ENCODE data around the gene PITPNB. TPM values are rescaled to one million over a fixed set of nuclear protein-coding genes. Genes with fewer than 3 reads are reported as not detected.
A peak's percentile ranks its signal among the peaks of the same experiment; 100 is the strongest.

The PITPNB gene
- total RNA-seq, 1 donor: 30.8 TPM

DNA sequence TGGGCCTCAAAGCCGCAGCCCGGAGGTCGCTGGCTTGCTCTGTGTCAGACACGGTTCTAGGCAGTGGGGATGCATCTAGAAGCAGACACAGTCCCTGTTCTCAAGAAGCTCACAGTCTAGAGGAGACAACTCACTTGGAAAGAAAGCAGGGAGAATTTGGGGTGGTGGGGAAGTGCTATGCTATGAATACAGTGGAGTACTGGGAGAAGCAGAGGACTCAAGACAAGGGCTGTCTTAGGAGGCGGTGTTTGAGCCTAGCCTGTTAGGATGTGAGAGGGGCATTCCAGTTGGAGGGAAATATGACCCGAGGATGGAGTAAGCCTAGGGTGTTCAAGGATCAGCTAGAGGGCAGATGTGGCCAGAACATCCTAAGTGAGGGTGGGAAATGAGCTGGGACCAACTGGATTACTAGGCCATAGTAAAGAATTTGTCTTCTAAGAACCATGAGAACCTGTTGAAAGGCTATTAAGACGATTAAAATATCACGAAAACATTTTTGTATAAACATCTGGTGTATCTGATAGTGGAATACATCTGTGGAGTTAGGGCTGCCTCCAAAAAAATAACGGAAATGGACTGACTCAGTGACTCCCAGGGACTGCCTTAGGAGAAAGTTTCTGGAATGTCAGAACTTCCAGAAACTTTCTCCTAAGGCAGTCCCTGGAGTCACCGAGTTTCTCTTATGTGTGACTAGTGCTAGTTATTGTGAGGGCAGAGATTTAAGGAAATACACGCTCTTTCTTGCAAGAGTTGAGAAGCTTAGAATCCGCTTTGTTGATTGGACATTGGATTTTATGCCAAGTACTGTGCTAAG lies 1.1 kb upstream of the PITPNB start:
- H3K9me3 ChIP-seq (ENCODE audit: low read depth, low read length): no peaks in the 10 kb centered on the region
- DNase-seq (ENCODE audit: insufficient read length, low spot score, missing footprints): peak; percentile 51

DNA sequence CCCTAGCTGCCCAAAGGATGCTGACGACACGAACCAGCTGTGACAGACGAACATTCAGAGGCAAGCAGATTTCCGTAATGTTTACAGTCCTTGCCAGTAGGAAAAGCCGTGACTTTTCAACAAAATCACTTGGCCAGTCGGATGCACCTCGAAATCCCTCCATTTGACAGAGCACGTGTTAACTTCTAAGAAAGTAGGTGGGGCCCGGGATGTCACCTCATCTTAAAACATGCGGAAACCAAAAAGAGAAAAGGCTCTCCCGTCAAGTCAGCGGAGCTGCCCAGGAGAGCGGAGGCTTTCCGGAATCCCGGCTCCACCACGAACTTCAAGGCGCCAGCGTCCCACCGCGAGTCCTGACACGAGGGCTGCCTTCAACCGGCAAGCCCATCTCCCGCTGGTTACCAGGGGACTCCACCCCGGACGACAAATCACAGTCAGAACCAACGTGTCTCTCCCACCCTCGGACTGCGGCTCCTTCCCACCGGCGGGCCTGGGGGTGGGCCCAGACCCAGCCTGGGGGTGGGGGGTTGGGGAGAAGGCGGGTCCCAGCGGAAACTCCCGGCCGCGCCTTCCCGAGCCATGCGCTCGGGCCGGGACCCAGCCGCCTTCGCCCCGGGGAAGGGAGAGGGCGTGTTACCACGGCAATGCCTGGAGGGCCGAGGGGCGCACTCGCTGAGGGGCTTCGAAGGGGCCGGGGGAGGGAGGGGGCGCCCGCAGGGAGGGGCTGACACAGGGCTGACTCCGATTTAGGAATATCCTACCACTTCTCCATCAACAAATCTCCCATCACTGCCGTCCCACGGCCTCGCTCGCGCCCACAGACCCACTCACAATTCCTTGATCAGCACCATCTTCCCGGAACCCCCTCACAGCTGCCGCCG lies 475 bp downstream of the PITPNB start:
- H3K79me2 ChIP-seq (ENCODE audit: insufficient read depth, low read length): peaks cover 55% of the 10 kb centered on the region
- H2AFZ ChIP-seq (ENCODE audit: low read length): peak overlapping the region; percentile 58
- TF ChIP-seq, protein P1, sequence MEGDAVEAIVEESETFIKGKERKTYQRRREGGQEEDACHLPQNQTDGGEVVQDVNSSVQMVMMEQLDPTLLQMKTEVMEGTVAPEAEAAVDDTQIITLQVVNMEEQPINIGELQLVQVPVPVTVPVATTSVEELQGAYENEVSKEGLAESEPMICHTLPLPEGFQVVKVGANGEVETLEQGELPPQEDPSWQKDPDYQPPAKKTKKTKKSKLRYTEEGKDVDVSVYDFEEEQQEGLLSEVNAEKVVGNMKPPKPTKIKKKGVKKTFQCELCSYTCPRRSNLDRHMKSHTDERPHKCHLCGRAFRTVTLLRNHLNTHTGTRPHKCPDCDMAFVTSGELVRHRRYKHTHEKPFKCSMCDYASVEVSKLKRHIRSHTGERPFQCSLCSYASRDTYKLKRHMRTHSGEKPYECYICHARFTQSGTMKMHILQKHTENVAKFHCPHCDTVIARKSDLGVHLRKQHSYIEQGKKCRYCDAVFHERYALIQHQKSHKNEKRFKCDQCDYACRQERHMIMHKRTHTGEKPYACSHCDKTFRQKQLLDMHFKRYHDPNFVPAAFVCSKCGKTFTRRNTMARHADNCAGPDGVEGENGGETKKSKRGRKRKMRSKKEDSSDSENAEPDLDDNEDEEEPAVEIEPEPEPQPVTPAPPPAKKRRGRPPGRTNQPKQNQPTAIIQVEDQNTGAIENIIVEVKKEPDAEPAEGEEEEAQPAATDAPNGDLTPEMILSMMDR (IDR thresholded peaks at IDR 0.05; ENCODE audit: extremely low read depth, low read depth, low read length): no peak
- peak overlapping the region; percentile 78 for H3K27ac ChIP-seq (ENCODE audit: low read depth, low read length)
- no peaks in the 10 kb centered on the region for H3K9me3 ChIP-seq (ENCODE audit: low read depth, low read length)
- H3K27me3 ChIP-seq (ENCODE audit: insufficient read depth, low read length): no peaks in the 10 kb centered on the region
- H3K4me3 ChIP-seq (ENCODE audit: insufficient read depth, low read length): peak overlapping the region; percentile 91
- no peaks in the 10 kb centered on the region for H3K36me3 ChIP-seq (ENCODE audit: insufficient read depth, low read length)
- H3K4me1 ChIP-seq (ENCODE audit: insufficient read depth, low read length): peaks cover 41% of the 10 kb centered on the region
- H3K4me2 ChIP-seq (ENCODE audit: insufficient read depth, low read length): peak overlapping the region; percentile 98
- peaks cover 47% of the 10 kb centered on the region for H4K20me1 ChIP-seq (ENCODE audit: insufficient read depth, low read length)
- DNase-seq (ENCODE audit: insufficient read length, low spot score, missing footprints): peak; percentile 69

More for the DNA sequence above, 1.1 kb upstream of the PITPNB start:
- Histone ChIP-seq H3K27me3 (ENCODE audit: insufficient read depth, low read length) (no peaks in the 10 kb centered on the region), H2AFZ (ENCODE audit: low read length) (peak overlapping the region; percentile 96), H4K20me1 (ENCODE audit: insufficient read depth, low read length) (peaks cover 31% of the 10 kb centered on the region), H3K4me2 (ENCODE audit: insufficient read depth, low read length) (peak overlapping the region; percentile 91), H3K4me3 (ENCODE audit: insufficient read depth, low read length) (peak overlapping the region; percentile 91), H3K4me1 (ENCODE audit: insufficient read depth, low read length) (peaks cover 39% of the 10 kb centered on the region), H3K27ac (ENCODE audit: low read depth, low read length) (peak overlapping the region; percentile 96), H3K36me3 (ENCODE audit: insufficient read depth, low read length) (no peaks in the 10 kb centered on the region), H3K79me2 (ENCODE audit: insufficient read depth, low read length) (peaks cover 39% of the 10 kb centered on the region)
- TF ChIP-seq, protein P1 (IDR thresholded peaks at IDR 0.05; ENCODE audit: extremely low read depth, low read depth, low read length): peak; percentile 29

DNA sequence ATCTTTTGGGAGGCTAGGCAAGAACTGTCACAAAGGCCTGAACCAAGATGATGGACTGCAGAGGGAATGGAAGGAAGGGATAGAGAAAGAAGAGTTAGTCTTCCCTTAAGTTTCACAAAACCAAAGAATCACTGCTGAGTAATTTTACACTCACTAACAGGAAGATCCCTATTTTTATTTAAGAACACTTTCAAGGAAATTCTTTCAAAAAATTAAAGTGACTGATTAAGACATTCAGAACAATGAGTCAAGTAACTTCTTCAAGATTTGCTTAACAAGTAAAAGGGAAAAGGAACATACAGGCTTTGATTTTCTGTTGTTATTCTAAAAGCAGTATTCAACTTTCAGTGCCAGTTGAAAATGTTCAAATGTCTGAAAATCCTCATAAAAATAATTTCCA lies 3.1 kb downstream of the PITPNB start:
- peak overlapping the region; percentile 17 for H3K27ac ChIP-seq (ENCODE audit: low read depth, low read length)
- peaks cover 80% of the 10 kb centered on the region for H3K79me2 ChIP-seq (ENCODE audit: insufficient read depth, low read length)
- no peak overlapping the region for H3K4me2 ChIP-seq (ENCODE audit: insufficient read depth, low read length)
- peaks cover 4% of the 10 kb centered on the region for H3K36me3 ChIP-seq (ENCODE audit: insufficient read depth, low read length)
- TF ChIP-seq, protein P1 (IDR thresholded peaks at IDR 0.05; ENCODE audit: extremely low read depth, low read depth, low read length): no peak
- H2AFZ ChIP-seq (ENCODE audit: low read length): no peak overlapping the region
- peaks cover 62% of the 10 kb centered on the region for H4K20me1 ChIP-seq (ENCODE audit: insufficient read depth, low read length)
- H3K4me1 ChIP-seq (ENCODE audit: insufficient read depth, low read length): peaks cover 40% of the 10 kb centered on the region
- H3K4me3 ChIP-seq (ENCODE audit: insufficient read depth, low read length): peak overlapping the region; percentile 5
- no peaks in the 10 kb centered on the region for H3K27me3 ChIP-seq (ENCODE audit: insufficient read depth, low read length)
- no peaks in the 10 kb centered on the region for H3K9me3 ChIP-seq (ENCODE audit: low read depth, low read length)
- DNase-seq (ENCODE audit: insufficient read length, low spot score, missing footprints): no peak

Measured in osteoblast (primary cell).